Aorta (tissue), 5 donors: ENCODE measurements around the gene POLE2. TPM values are rescaled to one million over a fixed set of nuclear protein-coding genes. Genes with fewer than 3 reads are reported as not detected.
"Not testable (repeated sequence)": the region's sequence is repeated elsewhere in the genome, so short reads cannot be mapped to it uniquely, and the experiment has no call there.

Experiments used
- ATAC-seq: fragments of 200-7000 bp; cut with Tn5 transposase; one replicate; pipeline ENCODE4 v1.9.1; 2022; ENCODE audit warnings: moderate library complexity; ENCODE audit not compliant: low FRiP score
- DNase-seq, 2 donors: peaks; one replicate each; pipeline ENCODE4 v3.0.0-alpha.2; 2020
- H3K27ac ChIP-seq, 2 donors: one replicate each; pipeline ENCODE4 v1.5.1; 2013; ENCODE audit warnings: low read length in 2 of 2, mild to moderate bottlenecking in 2 of 2, moderate library complexity in 2 of 2, control low read depth in 1 of 2, inconsistent platforms in 1 of 2, low read depth in 1 of 2
- H3K27me3 ChIP-seq, 2 donors: one replicate each; pipeline ENCODE4 v1.6.1; 2013; ENCODE audit warnings: control low read depth in 1 of 2, low read length in 1 of 2, mild to moderate bottlenecking in 1 of 2, moderate library complexity in 1 of 2; ENCODE audit not compliant: insufficient read depth in 2 of 2, control insufficient read depth in 1 of 2
- H3K36me3 ChIP-seq, 2 donors: one replicate each; pipeline ENCODE4 v1.6.1; 2013; ENCODE audit warnings: control low read depth in 1 of 2, low read length in 1 of 2, mild to moderate bottlenecking in 1 of 2; ENCODE audit not compliant: insufficient read depth in 2 of 2, control insufficient read depth in 1 of 2
- H3K4me1 ChIP-seq, 2 donors: one replicate each; pipeline ENCODE4 v1.6.1; 2013; ENCODE audit warnings: low read length in 2 of 2, control low read depth in 1 of 2, mild to moderate bottlenecking in 1 of 2, moderate library complexity in 1 of 2; ENCODE audit not compliant: insufficient read depth in 2 of 2, control insufficient read depth in 1 of 2
- H3K4me3 ChIP-seq, 2 donors: one replicate each; pipeline ENCODE4 v1.5.1; 2013; ENCODE audit warnings: low read length in 2 of 2, control low read depth in 1 of 2, mild to moderate bottlenecking in 1 of 2
- H3K9me3 ChIP-seq: one replicate; pipeline ENCODE4 v1.6.1; 2013; ENCODE audit warnings: mild to moderate bottlenecking, low read length; ENCODE audit not compliant: control insufficient read depth
- WGBS, 2 donors: extraction: QIAGEN DNeasy Blood & Tissue Kit; methylation state at CpG; one replicate each; pipeline ENCODE4 v1.1.7; 2013; 5-methylcytosine and 5-hydroxymethylcytosine counted together
- intact Hi-C, 2 donors: fragments of 100-400 bp; cut with DNase I; formaldehyde crosslinking; loops; one replicate each; pipeline versions ENCODE4 v1.14.2 to v1.15.0; 2022
- polyA plus RNA-seq, 2 donors: library from polyadenylated mRNA; stranded (reverse); fragments of 200-250 nt; gene quantifications; one replicate each; pipeline ENCODE4 v1.2.3, GENCODE V29; 2013
- total RNA-seq, 2 donors: library from RNA; stranded (reverse); fragmentation: NEBNext Ultra II Directional; extraction: Animal tissue kit (Norgen Biotek cat#: 25700); gene quantifications; one replicate each; pipeline ENCODE4 v1.2.1, GENCODE V29; 2021
- donor health status: healthy with polysubstance abuse.
- donor health status: Bipolar disorder and iron deficiency.
- donor health status: DM: no; HTN: no; CAD: no.
- donor health status: DM: no; HTN: no; CAD: no.
- donor health status: DM: yes; HTN: yes; CAD: no.

POLE2 gene
- total and polyA plus RNA-seq, 4 donors = 1.2 to 13.6 (median 4.3) TPM

DNA sequence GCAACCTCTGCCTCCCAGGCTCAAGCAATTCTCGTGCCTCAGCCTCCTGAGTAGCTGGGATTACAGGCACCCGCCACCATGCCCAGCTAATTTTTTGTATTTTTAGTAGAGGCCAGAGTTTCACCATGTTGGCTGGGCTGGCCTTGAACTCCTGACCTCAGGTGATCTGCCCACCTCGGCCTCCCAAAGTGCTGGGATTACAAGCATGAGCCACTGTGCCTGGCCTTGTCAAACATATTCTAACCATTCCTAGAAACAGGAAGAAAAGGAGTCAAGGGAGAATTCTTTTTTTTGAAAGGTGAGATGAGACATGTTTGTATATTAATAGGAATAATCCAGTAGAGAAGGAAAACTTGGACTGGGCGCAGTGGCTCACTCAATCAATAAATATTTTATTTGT, 16.5 kb upstream of the POLE2 start:
- H3K9me3 ChIP-seq, H3K36me3 ChIP-seq, intact Hi-C loops, DNase-seq, H3K4me1 ChIP-seq, H3K27me3 ChIP-seq, ATAC-seq, H3K27ac ChIP-seq, H3K4me3 ChIP-seq: not testable (repeated sequence)
- WGBS, 2 donors = 94 to 96% methylated on average over 4 of the region's 4 CpGs

DNA sequence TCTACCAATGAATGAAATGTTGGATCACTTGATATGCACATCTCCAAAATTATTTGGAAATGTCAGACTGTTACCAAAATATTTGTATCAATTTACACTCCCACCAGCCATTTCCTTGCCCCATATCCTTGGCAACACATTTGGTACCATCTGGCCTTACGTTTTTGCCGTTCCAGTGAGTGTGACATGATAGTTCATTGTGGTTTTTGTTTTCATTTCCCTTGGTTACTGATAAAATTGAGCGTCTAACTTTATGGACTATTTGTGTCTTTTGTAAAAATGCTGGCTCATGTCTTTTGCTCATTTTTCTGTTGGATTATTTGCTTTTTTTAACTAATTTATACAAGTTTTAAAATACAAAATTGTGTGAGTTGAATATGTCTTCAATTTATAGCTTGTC, 16.0 kb upstream of the POLE2 start:
- no peaks in the 10 kb centered on the region for H3K4me1 ChIP-seq
- no peaks in the 10 kb centered on the region for H3K9me3 ChIP-seq
- intact Hi-C loops = no loop called here
- H3K27ac ChIP-seq = no peak overlapping the region
- no peak overlapping the region for H3K4me3 ChIP-seq
- peaks cover 0 to 4% of the 10 kb centered on the region in 2 donors for H3K36me3 ChIP-seq
- ATAC-seq (no peak), DNase-seq (no peak)
- WGBS, 2 donors = 75 to 84% methylated on average over 3 of the region's 3 CpGs
- no peaks in the 10 kb centered on the region for H3K27me3 ChIP-seq

- DNase-seq = no peak
- intact Hi-C loops = no loop called here
- H3K9me3 ChIP-seq = no peaks in the 10 kb centered on the region
- H3K27ac ChIP-seq = no peak overlapping the region
- no peaks in the 10 kb centered on the region for H3K27me3 ChIP-seq
- no peak for ATAC-seq
- H3K36me3 ChIP-seq = peaks cover 0 to 4% of the 10 kb centered on the region in 2 donors
- no peak overlapping the region for H3K4me3 ChIP-seq
- WGBS, 2 donors = 85 to 87% methylated on average over 4 of the region's 4 CpGs
- H3K4me1 ChIP-seq = no peaks in the 10 kb centered on the region
These were observed 14.7 kb upstream of the POLE2 start for GRCh38 chr14:49702725-49703124.

GRCh38 chr14:49693735-49694124, 5.7 kb upstream of the POLE2 start:
- not testable (repeated sequence) for DNase-seq, ATAC-seq, H3K9me3 ChIP-seq, H3K36me3 ChIP-seq, H3K4me1 ChIP-seq, H3K27ac ChIP-seq, H3K27me3 ChIP-seq
- intact Hi-C loops = loop anchor here (1.0 to 5.0 kb wide), 4 partner anchors 56 to 74 kb away; partner anchors contain the start of genes DNAAF2 (in 1 of the 2) and KLHDC2 (in 1 of the 2)
- H3K4me3 ChIP-seq = peak overlapping the region; percentile 62 to 69
- WGBS, 2 donors = 7 to 9% methylated on average over 12 to 13 of the region's 13 CpGs

DNA sequence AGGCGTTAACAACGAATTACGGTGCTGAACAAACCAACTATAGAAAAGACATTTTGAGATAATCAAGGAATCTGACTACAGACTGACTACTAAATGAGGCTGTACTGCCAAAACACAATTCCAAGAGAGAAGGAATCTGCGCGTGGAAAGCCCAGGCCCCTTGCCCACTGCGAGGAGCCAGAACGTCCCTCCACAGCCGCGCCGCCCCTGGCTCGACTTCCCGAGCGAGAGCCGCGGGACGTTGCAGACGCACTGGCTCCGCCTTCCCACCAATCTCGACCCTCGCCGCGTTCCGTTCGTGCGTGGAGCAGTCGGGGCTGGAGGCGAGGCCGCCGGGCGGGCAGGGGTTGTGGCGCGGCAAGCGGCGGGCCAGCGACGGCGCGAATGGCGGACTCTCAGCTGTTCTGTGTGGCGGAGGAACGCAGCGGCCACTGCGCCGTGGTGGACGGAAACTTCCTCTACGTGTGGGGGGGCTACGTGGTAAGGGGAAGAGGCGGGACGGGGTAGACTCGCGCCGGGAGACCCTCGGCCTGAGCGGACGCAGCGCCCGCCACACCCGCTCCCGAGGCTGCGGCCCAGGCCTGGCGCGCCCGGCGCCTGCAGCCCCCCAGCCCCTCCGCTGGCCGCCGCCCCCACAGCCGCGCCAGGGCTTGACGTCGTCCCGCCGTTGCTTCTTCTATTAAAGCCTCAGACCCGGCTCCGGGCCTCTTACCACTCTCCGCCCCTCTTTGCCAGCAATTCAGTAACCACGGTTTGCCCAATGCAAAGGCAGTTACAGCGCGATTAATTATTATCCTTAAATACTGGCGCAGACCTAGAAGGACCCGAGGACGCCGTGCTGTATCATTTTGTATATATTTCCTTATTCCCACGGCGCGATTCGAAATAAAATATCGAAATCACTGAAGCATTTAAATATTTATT, 5.1 kb upstream of the POLE2 start, which contains the start of gene KLHDC1:
KLHDC1 (plus strand) TSS at position 310 of the 924 bp plus-strand sequence; CDS start at position 385, 75 bp downstream.
- peak; percentile 94 to 95 for DNase-seq
- no peaks in the 10 kb centered on the region for H3K9me3 ChIP-seq
- peak within 1 kb of the TSS; percentile 62 to 69 for H3K4me3 ChIP-seq
- H3K27ac ChIP-seq = peak within 1 kb of the TSS; percentile 48 to 62
- H3K36me3 ChIP-seq = no peaks in the 10 kb centered on the region
- no peaks in the 10 kb centered on the region for H3K4me1 ChIP-seq
- peak; percentile 95 for ATAC-seq
- no peaks in the 10 kb centered on the region for H3K27me3 ChIP-seq
- intact Hi-C loops = loop anchor here (1.0 to 5.0 kb wide), 4 partner anchors 56 to 74 kb away; partner anchors contain the start of genes DNAAF2 (in 1 of the 2) and KLHDC2 (in 1 of the 2)
- WGBS, 2 donors = 0 to 1% methylated on average over 69 to 88 of the region's 88 CpGs

GRCh38 chr14:49692193-49692757, 4.3 kb upstream of the POLE2 start:
- Histone ChIP-seq H3K9me3 (no peaks in the 10 kb centered on the region), H3K27ac (peak overlapping the region in 1 of 2 donors; percentile 62), H3K4me1 (no peaks in the 10 kb centered on the region), H3K36me3 (no peaks in the 10 kb centered on the region), H3K27me3 (no peaks in the 10 kb centered on the region), H3K4me3 (peak overlapping the region; percentile 19 to 62)
- intact Hi-C loops = loop anchor here (5.0 kb wide), 3 partner anchors 55 to 75 kb away; partner anchors contain the start of genes DNAAF2 (in 1 of the 2) and KLHDC2 (in 1 of the 2)
- DNase-seq = no peak
- no peak for ATAC-seq
- 30 to 32% methylated on average over 6 of the region's 6 CpGs for WGBS, 2 donors

GRCh38 chr14:49691031-49691430, 3.0 kb upstream of the POLE2 start:
- WGBS, 2 donors = 75 to 79% methylated on average over 4 of the region's 4 CpGs
- ATAC-seq (no peak), DNase-seq (no peak)
- H3K4me3 ChIP-seq = no peak overlapping the region
- H3K4me1 ChIP-seq = no peaks in the 10 kb centered on the region
- intact Hi-C loops = loop anchor here (5.0 kb wide), 3 partner anchors 54 to 76 kb away; partner anchors contain the start of genes DNAAF2 (in 1 of the 2) and KLHDC2 (in 1 of the 2)
- no peak overlapping the region for H3K27ac ChIP-seq
- H3K36me3 ChIP-seq = no peaks in the 10 kb centered on the region
- no peaks in the 10 kb centered on the region for H3K27me3 ChIP-seq
- H3K9me3 ChIP-seq = no peaks in the 10 kb centered on the region

GRCh38 chr14:49688701-49689030, 652 bp upstream of the POLE2 start:
- intact Hi-C loops = no loop called here

More at GRCh38 chr14:49688701-49689030, 652 bp upstream of the POLE2 start:
- ATAC-seq = no peak
- no peaks in the 10 kb centered on the region for H3K4me1 ChIP-seq
- H3K36me3 ChIP-seq = no peaks in the 10 kb centered on the region
- no peaks in the 10 kb centered on the region for H3K27me3 ChIP-seq
- no peak overlapping the region for H3K4me3 ChIP-seq
- DNase-seq = no peak
- H3K9me3 ChIP-seq = no peaks in the 10 kb centered on the region
- peak overlapping the region in 1 of 2 donors; percentile 88 for H3K27ac ChIP-seq
- 87 to 88% methylated on average over 8 of the region's 8 CpGs for WGBS, 2 donors
